ENCODE results near the gene NPHP3. TPM values are rescaled to one million over a fixed set of nuclear protein-coding genes. Genes with fewer than 3 reads are reported as not detected.

NPHP3 gene
- total and polyA plus RNA-seq, 3 donors from 2014 or later = 17.7 to 41.2 (median 40.9) TPM

- Histone ChIP-seq H3K36me3 (ENCODE audit: low read depth, missing control alignments) (no peaks in the 10 kb centered on the region), H3K4me3 (no peak overlapping the region), H3K9me3 (no peaks in the 10 kb centered on the region), H3K4me1 (no peaks in the 10 kb centered on the region), H3K27me3 (no peaks in the 10 kb centered on the region), H3K27ac (no peak overlapping the region)
- no peak for DNase-seq
- WGBS, 2 donors = 48 to 49% methylated on average over 1 of the region's 1 CpG
- no peak for TF ChIP-seq CTCF (IDR thresholded peaks at IDR 0.05)
- intact Hi-C loops (cut with DNase I; ENCODE audit: low total_unique reads) = no loop called here
Measured at GRCh38 chr3:132637590-132637989, 84.6 kb downstream of the NPHP3 start.

- no peaks in the 10 kb centered on the region for H3K4me1 ChIP-seq
- no peaks in the 10 kb centered on the region for H3K9me3 ChIP-seq
- H3K27ac ChIP-seq = no peak overlapping the region
- no peaks in the 10 kb centered on the region for H3K36me3 ChIP-seq (ENCODE audit: low read depth, missing control alignments)
- DNase-seq = no peak
- intact Hi-C loops (cut with DNase I; ENCODE audit: low total_unique reads) = no loop called here
- H3K4me3 ChIP-seq = no peak overlapping the region
- no peaks in the 10 kb centered on the region for H3K27me3 ChIP-seq
- TF ChIP-seq CTCF (IDR thresholded peaks at IDR 0.05) = no peak
- no peak for TF ChIP-seq POLR2A (IDR thresholded peaks at IDR 0.05)
Measured at GRCh38 chr3:132635052-132635451, 87.2 kb downstream of the NPHP3 start.

Other genes starting within 250 kb of the NPHP3 start
- under 1 TPM in 1 of 2 donors, not detected in 1; 0.16 TPM for gene ACKR4, start 125.1 kb downstream of the NPHP3 start, total RNA-seq
- 1.2 TPM for gene ACKR4, start 125.1 kb downstream of the NPHP3 start, polyA plus RNA-seq (ENCODE audit: insufficient read depth, low read depth, low replicate concordance)
- 10 to 100 TPM; 37.2 to 37.9 TPM for gene ACAD11, start 62.6 kb downstream of the NPHP3 start, total RNA-seq
- gene ACAD11, start 62.6 kb downstream of the NPHP3 start, polyA plus RNA-seq (ENCODE audit: insufficient read depth, low read depth, low replicate concordance) = 26.1 TPM
- gene UBA5, start 62.1 kb downstream of the NPHP3 start, total RNA-seq = 10 to 100 TPM; 25.6 to 52.8 TPM
- 23.2 TPM for gene UBA5, start 62.1 kb downstream of the NPHP3 start, polyA plus RNA-seq (ENCODE audit: insufficient read depth, low read depth, low replicate concordance)

Data from testis (tissue), 3 donors.